GM12878 (cell line): ENCODE measurements around the gene PLEKHA6. TPM values are rescaled to one million over a fixed set of nuclear protein-coding genes. Genes with fewer than 3 reads are reported as not detected.

Experiments used
- ATAC-seq: fragments of 200-7000 bp; cut with Tn5 transposase; 3 replicates; pipeline ENCODE4 v1.9.1; 2020; ENCODE audit warnings: mild to moderate bottlenecking, moderate library complexity
- BruUV-seq: library from RNA; stranded (reverse); fragments of 400-500 nt; replicated peaks from 2 replicates; lab custom pipeline; 2021; lab: Mats Ljungman, UMichigan
- CTCF ChIA-PET: fragments of 300-600 bp; sonication (Branson Sonifier 250); formaldehyde crosslinking; extraction: SDS; loops from one replicate; lab custom pipeline; 2021; ENCODE audit warnings: inconsistent platforms; lab: Yijun Ruan, JAX
- POLR2A ChIA-PET: fragments of 350-600 bp; formaldehyde crosslinking; extraction: SDS; loops from one replicate; lab custom pipeline; 2021; ENCODE audit warnings: inconsistent platforms; lab: Charles Lee
- RAD21 ChIA-PET: fragments of 300-600 bp; sonication (Branson Sonifier 250); formaldehyde crosslinking; loops from one replicate; lab custom pipeline; 2023; ENCODE audit warnings: antibody characterized with exemption; ENCODE audit not compliant: unreplicated experiment; lab: Charles Lee
- SMC1A ChIA-PET: fragments of 300-600 bp; sonication (Branson Sonifier 250); formaldehyde crosslinking; loops from one replicate; lab custom pipeline; 2023; ENCODE audit not compliant: unreplicated experiment, uncharacterized antibody; lab: Charles Lee
- DNase-seq: peaks from one replicate; pipeline ENCODE4 v3.0.0-alpha.2; 2011; ENCODE audit warnings: low read depth, low spot score
- FAIRE-seq: peaks from 3 replicates; lab custom pipeline; 2011; peaks lifted over from hg19 to GRCh38; lab: Jason Lieb, UNC
- H2AFZ ChIP-seq: 2 replicates; pipeline ENCODE4 v1.6.0; 2011; ENCODE audit warnings: low read depth, low read length, control low read depth; ENCODE audit not compliant: control insufficient read depth
- H3K27ac ChIP-seq: 2 replicates; pipeline ENCODE4 v1.5.1; 2011; ENCODE audit warnings: control low read depth; ENCODE audit not compliant: control insufficient read depth, insufficient read depth
- H3K27me3 ChIP-seq, 2 experiments: replicated peaks in 1 of 2; 2 replicates each; pipeline versions ENCODE4 v1.6.0 to v1.6.1; 2011; ENCODE audit warnings: low read length in 1 of 2; ENCODE audit not compliant: control insufficient read depth in 2 of 2, insufficient read depth in 2 of 2
- H3K36me3 ChIP-seq, 2 experiments: 2 replicates each; pipeline ENCODE4 v1.5.1; 2011; ENCODE audit warnings: low read length in 1 of 2; ENCODE audit not compliant: control insufficient read depth in 2 of 2, insufficient read depth in 2 of 2
- H3K4me1 ChIP-seq: 2 replicates; pipeline ENCODE4 v1.6.1; 2011; ENCODE audit warnings: mild to moderate bottlenecking, low read length, moderate library complexity, mixed read lengths; ENCODE audit not compliant: control insufficient read depth, insufficient read depth
- H3K4me2 ChIP-seq: 2 replicates; pipeline ENCODE4 v1.6.0; 2011; ENCODE audit warnings: control low read depth; ENCODE audit not compliant: control insufficient read depth, insufficient read depth
- H3K4me3 ChIP-seq: fragments of 200-600 bp; sonication (generic); 2 replicates; pipeline ENCODE4 v1.5.1; 2016
- H3K79me2 ChIP-seq: 2 replicates; pipeline ENCODE4 v1.6.0; 2011; ENCODE audit warnings: low read length; ENCODE audit not compliant: control insufficient read depth, insufficient read depth
- H3K9ac ChIP-seq: 2 replicates; pipeline ENCODE4 v1.8.0; 2011; ENCODE audit warnings: low read length, control low read depth, mixed read lengths; ENCODE audit not compliant: control insufficient read depth, insufficient read depth
- H3K9me3 ChIP-seq: replicated peaks from 3 replicates; pipeline ENCODE4 v1.5.1; 2011; ENCODE audit warnings: mild to moderate bottlenecking, low read length; ENCODE audit not compliant: control insufficient read depth, insufficient read depth
- H4K20me1 ChIP-seq: 2 replicates; pipeline ENCODE4 v1.6.0; 2011; ENCODE audit not compliant: control insufficient read depth, insufficient read depth
- EZH2 ChIP-seq: IDR thresholded peaks from 2 replicates; pipeline ENCODE4 v1.6.1; 2012; ENCODE audit warnings: low read depth, mild to moderate bottlenecking, control low read depth, inconsistent platforms, low read length, borderline replicate concordance; ENCODE audit not compliant: control insufficient read depth
- MEF2A ChIP-seq: IDR thresholded peaks from 2 replicates; pipeline ENCODE4 v1.6.1; 2011; ENCODE audit warnings: low read depth, mild to moderate bottlenecking, low read length, moderate library complexity; ENCODE audit not compliant: insufficient read depth
- NBN ChIP-seq: fragments of 450-650 bp; IDR thresholded peaks from 2 replicates; pipeline ENCODE4 v1.6.1; 2016
- RAD21 ChIP-seq: IDR thresholded peaks from 2 replicates; pipeline ENCODE4 v1.6.1; 2011; ENCODE audit warnings: mild to moderate bottlenecking, low read depth, low read length, moderate library complexity; ENCODE audit not compliant: insufficient read depth
- RB1 ChIP-seq: fragments of 450-650 bp; formaldehyde crosslinking; IDR thresholded peaks from 2 replicates; pipeline ENCODE4 v1.6.1; 2017; ENCODE audit warnings: mild to moderate bottlenecking, borderline replicate concordance
- SRF ChIP-seq, 2 experiments: IDR thresholded peaks; 2 replicates each; pipeline ENCODE4 v1.6.1; 2011; ENCODE audit warnings: low read depth in 2 of 2, low read length in 2 of 2, mild to moderate bottlenecking in 1 of 2, moderate library complexity in 1 of 2
- STAT3 ChIP-seq: IDR thresholded peaks from 2 replicates; pipeline ENCODE4 v1.6.1; 2011; ENCODE audit warnings: low read depth, low read length, improper control_type of control experiment
- ZBED1 ChIP-seq: IDR thresholded peaks from 2 replicates; pipeline ENCODE4 v1.6.1; 2016; ENCODE audit warnings: borderline replicate concordance
- ZNF217 ChIP-seq: fragments of 450-650 bp; IDR thresholded peaks from 2 replicates; pipeline ENCODE4 v1.6.1; 2017; ENCODE audit warnings: antibody characterized with exemption, mild to moderate bottlenecking
- ZNF274 ChIP-seq: IDR thresholded peaks from one replicate; pipeline ENCODE4 v1.8.0; 2011; ENCODE audit not compliant: insufficient read length, insufficient read depth
- ZNF384 ChIP-seq: IDR thresholded peaks from 2 replicates; pipeline ENCODE4 v1.6.1; 2012; ENCODE audit warnings: low read depth, mild to moderate bottlenecking, low read length, improper control_type of control experiment, borderline replicate concordance
- ZSCAN29 ChIP-seq: fragments of 450-650 bp; IDR thresholded peaks from 2 replicates; pipeline ENCODE4 v1.6.1; 2017; ENCODE audit warnings: mild to moderate bottlenecking, moderate library complexity
- WGBS: methylation state at CpG from one replicate; pipeline ENCODE4 v1.1.6; 2016; ENCODE audit warnings: low lambda C conversion rate; ENCODE audit not compliant: insufficient replicate concordance, insufficient coverage; ENCODE audit errors: missing lambda C conversion rate; 5-methylcytosine and 5-hydroxymethylcytosine counted together
- in situ Hi-C: fragments of 300-500 bp; cut with MboI; formaldehyde crosslinking; loops from 9 replicates; pipeline ENCODE4 v1.14.3; 2018; ENCODE audit warnings: mixed read lengths
- intact Hi-C: fragments of 100-400 bp; cut with micrococcal nuclease; formaldehyde crosslinking; loops from one replicate; pipeline ENCODE4 v1.14.2; 2022; ENCODE audit not compliant: unreplicated experiment
- polyA plus RNA-seq, 11 experiments: library from polyadenylated mRNA; depleted of rRNA in 4 of 11; unstranded in 6 of 11; stranded (reverse) in 5 of 11; fragments of >200 nt; fragmentation: Nextera tagmentation in 4 of 11; fragmentation: Illumina TruSeq in 1 of 11; extraction: Ambion mirVana in 4 of 11; extraction: Trizol in 1 of 11; gene quantifications; 1 replicate in 1 of 11; 2 replicates in 10 of 11; pipeline versions ENCODE4 v1.2.1 to v1.2.3, GENCODE V29; 2011 to 2016; ENCODE audit warnings: inconsistent platforms in 2 of 11, missing spikeins in 2 of 11, low read depth in 1 of 11
- total RNA-seq, 4 experiments: library from RNA; depleted of rRNA in 3 of 4; stranded (reverse); fragments of >200 nt in 3 of 4; fragmentation: Illumina TruSeq in 1 of 4; extraction: Trizol in 1 of 4; gene quantifications; 2 replicates each; pipeline versions ENCODE4 v1.2.1 to v1.2.3, GENCODE V29; 2013 to 2021
- TF ChIP-seq, protein P1 (sequence below): IDR thresholded peaks from 2 replicates; pipeline ENCODE4 v1.6.1; 2012; ENCODE audit warnings: low read depth, low read length, improper control_type of control experiment
- TF ChIP-seq, protein P2 (sequence below): fragments of 150-350 bp; IDR thresholded peaks from 2 replicates; pipeline ENCODE4 v1.6.1; 2014; ENCODE audit warnings: mild to moderate bottlenecking, low read depth, low read length
- TF ChIP-seq, protein P3 (sequence below): IDR thresholded peaks from 2 replicates; pipeline ENCODE4 v1.6.1; 2011; ENCODE audit warnings: borderline replicate concordance, low read depth, mild to moderate bottlenecking, moderate library complexity, low read length; ENCODE audit not compliant: insufficient read depth, poor library complexity, severe bottlenecking
- TF ChIP-seq, protein P4 (sequence below): fragments of 450-650 bp; IDR thresholded peaks from 2 replicates; pipeline ENCODE4 v1.6.1; 2018; ENCODE audit warnings: borderline replicate concordance, mild to moderate bottlenecking; ENCODE audit not compliant: partially characterized antibody
- TF ChIP-seq, protein P5 (sequence below): IDR thresholded peaks from 2 replicates; pipeline ENCODE4 v1.6.1; 2011; ENCODE audit warnings: low read depth, mild to moderate bottlenecking, low read length, moderate library complexity, borderline replicate concordance; ENCODE audit errors: extremely low read depth

Gene PLEKHA6
- total and polyA plus RNA-seq, 10 of the 15 experiments (the other 5 are each of a cell fraction or from before 2014, with no cell fraction given) = 0.04 to 0.81 (median 0.19) TPM; not detected in 4

DNA sequence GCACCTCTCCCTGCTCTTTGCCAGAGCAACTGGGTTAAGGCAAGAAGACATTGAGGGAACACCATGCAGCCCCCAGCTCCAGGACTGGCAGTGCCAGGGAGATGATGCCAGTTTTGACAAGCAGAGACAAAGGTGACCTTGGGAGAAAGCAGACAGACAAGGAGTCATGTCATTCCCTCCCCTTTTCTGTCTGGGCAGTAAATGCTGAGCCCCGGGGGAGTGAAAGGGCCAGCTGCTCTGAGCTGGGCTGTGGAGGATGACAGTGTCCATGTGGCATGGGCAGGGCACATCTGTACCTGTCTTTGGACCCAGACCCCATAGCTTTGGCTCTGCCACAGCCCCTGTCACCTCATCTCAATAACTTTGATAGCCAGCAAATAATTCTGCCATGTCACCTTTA lies 24.2 kb downstream of the PLEKHA6 start (continued):
- TF ChIP-seq, protein P1, sequence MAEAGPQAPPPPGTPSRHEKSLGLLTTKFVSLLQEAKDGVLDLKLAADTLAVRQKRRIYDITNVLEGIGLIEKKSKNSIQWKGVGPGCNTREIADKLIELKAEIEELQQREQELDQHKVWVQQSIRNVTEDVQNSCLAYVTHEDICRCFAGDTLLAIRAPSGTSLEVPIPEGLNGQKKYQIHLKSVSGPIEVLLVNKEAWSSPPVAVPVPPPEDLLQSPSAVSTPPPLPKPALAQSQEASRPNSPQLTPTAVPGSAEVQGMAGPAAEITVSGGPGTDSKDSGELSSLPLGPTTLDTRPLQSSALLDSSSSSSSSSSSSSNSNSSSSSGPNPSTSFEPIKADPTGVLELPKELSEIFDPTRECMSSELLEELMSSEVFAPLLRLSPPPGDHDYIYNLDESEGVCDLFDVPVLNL = no peak
- TF ChIP-seq, protein P2, sequence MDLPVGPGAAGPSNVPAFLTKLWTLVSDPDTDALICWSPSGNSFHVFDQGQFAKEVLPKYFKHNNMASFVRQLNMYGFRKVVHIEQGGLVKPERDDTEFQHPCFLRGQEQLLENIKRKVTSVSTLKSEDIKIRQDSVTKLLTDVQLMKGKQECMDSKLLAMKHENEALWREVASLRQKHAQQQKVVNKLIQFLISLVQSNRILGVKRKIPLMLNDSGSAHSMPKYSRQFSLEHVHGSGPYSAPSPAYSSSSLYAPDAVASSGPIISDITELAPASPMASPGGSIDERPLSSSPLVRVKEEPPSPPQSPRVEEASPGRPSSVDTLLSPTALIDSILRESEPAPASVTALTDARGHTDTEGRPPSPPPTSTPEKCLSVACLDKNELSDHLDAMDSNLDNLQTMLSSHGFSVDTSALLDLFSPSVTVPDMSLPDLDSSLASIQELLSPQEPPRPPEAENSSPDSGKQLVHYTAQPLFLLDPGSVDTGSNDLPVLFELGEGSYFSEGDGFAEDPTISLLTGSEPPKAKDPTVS = no peak
- TF ChIP-seq RAD21 = no peak
- no peak for TF ChIP-seq SRF (IDR thresholded peaks at IDR 0.05; ENCODE audit: low read depth in 2 of 2, low read length in 2 of 2)
- TF ChIP-seq MEF2A = no peak
- TF ChIP-seq NBN = no peak
- TF ChIP-seq, protein P3, sequence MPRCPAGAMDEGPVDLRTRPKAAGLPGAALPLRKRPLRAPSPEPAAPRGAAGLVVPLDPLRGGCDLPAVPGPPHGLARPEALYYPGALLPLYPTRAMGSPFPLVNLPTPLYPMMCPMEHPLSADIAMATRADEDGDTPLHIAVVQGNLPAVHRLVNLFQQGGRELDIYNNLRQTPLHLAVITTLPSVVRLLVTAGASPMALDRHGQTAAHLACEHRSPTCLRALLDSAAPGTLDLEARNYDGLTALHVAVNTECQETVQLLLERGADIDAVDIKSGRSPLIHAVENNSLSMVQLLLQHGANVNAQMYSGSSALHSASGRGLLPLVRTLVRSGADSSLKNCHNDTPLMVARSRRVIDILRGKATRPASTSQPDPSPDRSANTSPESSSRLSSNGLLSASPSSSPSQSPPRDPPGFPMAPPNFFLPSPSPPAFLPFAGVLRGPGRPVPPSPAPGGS = no peak
- TF ChIP-seq STAT3 = no peak

DNA sequence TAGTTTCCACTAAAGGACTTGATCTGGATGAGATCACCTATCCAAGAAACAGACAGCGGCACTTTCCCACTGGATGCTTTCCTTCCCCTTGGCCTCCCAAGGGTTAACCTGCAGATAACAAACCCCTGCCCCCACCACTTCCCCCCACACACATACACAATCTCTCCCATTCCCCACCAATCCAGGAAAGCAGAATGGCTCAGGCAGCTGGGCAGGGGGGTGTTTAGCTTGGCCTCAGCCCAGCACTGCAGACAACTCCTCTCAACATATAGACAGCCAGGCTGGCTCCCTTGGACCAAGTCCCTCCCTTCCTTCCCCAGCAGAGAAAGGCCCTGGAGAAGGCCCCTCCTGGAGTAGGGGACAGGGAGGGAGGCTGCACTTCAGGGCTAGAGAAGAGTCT lies 24.6 kb downstream of the PLEKHA6 start:
- no peak overlapping the region for H2AFZ ChIP-seq
- no TSS peak for BruUV-seq
- H3K4me2 ChIP-seq = no peak overlapping the region
- no peak overlapping the region for H3K27ac ChIP-seq
- in situ Hi-C loops = no loop called here
- no peak overlapping the region for H3K4me3 ChIP-seq
- H3K9ac ChIP-seq = no peak overlapping the region
- intact Hi-C loops = no loop called here
- SMC1A ChIA-PET = no interaction called here
- H3K4me1 ChIP-seq = no peaks in the 10 kb centered on the region
- ATAC-seq (no peak), DNase-seq (no peak), FAIRE-seq (no peak)
- CTCF ChIA-PET = interaction anchor here (0.6 kb wide), 1 partner anchor 19 kb away, joined by 3 read pairs; no protein-coding TSS in a partner anchor
- no peaks in the 10 kb centered on the region for H3K79me2 ChIP-seq
- H3K9me3 ChIP-seq = no peaks in the 10 kb centered on the region
- WGBS = 0% methylated on average over 1 of the region's 1 CpG
- no peaks in the 10 kb centered on the region for H4K20me1 ChIP-seq
- RAD21 ChIA-PET = no interaction called here
- H3K27me3 ChIP-seq = peaks cover 0 to 6% of the 10 kb centered on the region in 2 experiments; a peak in 2 of 4 replicates
- POLR2A ChIA-PET = no interaction called here
- H3K36me3 ChIP-seq = no peaks in the 10 kb centered on the region
- TF ChIP-seq ZNF217 (no peak), ZBED1 (no peak), ZNF274 (no peak), ZSCAN29 (no peak), RB1 (no peak), EZH2 (no peak), ZNF384 (no peak)
- TF ChIP-seq, protein P4, sequence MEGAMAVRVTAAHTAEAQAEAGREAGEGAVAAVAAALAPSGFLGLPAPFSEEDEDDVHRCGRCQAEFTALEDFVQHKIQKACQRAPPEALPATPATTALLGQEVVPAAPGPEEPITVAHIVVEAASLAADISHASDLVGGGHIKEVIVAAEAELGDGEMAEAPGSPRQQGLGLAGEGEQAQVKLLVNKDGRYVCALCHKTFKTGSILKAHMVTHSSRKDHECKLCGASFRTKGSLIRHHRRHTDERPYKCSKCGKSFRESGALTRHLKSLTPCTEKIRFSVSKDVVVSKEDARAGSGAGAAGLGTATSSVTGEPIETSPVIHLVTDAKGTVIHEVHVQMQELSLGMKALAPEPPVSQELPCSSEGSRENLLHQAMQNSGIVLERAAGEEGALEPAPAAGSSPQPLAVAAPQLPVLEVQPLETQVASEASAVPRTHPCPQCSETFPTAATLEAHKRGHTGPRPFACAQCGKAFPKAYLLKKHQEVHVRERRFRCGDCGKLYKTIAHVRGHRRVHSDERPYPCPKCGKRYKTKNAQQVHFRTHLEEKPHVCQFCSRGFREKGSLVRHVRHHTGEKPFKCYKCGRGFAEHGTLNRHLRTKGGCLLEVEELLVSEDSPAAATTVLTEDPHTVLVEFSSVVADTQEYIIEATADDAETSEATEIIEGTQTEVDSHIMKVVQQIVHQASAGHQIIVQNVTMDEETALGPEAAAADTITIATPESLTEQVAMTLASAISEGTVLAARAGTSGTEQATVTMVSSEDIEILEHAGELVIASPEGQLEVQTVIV = no peak
- TF ChIP-seq, protein P5, sequence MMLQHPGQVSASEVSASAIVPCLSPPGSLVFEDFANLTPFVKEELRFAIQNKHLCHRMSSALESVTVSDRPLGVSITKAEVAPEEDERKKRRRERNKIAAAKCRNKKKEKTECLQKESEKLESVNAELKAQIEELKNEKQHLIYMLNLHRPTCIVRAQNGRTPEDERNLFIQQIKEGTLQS = no peak
